Activated naive CD8-positive, alpha-beta T cell (primary cell): ENCODE measurements around the gene COL3A1.

ENCODE experiments used
- H3K27ac Mint-ChIP-seq: one replicate; pipeline ENCODE4 v1.8.0; 2021; ENCODE audit warnings: mixed read lengths
- H3K27me3 Mint-ChIP-seq: one replicate; pipeline ENCODE4 v1.8.0; 2021; ENCODE audit warnings: mixed read lengths
- H3K36me3 Mint-ChIP-seq: one replicate; pipeline ENCODE4 v1.8.0; 2021; ENCODE audit warnings: mixed read lengths
- H3K4me1 Mint-ChIP-seq: one replicate; pipeline ENCODE4 v1.8.0; 2021; ENCODE audit warnings: low read depth, mixed read lengths
- H3K4me3 Mint-ChIP-seq: one replicate; pipeline ENCODE4 v1.8.0; 2021; ENCODE audit warnings: mild to moderate bottlenecking, mixed read lengths
- H3K9me3 Mint-ChIP-seq: one replicate; pipeline ENCODE4 v1.8.0; 2021; ENCODE audit warnings: low read depth, mixed read lengths

COL3A1 gene

DNA sequence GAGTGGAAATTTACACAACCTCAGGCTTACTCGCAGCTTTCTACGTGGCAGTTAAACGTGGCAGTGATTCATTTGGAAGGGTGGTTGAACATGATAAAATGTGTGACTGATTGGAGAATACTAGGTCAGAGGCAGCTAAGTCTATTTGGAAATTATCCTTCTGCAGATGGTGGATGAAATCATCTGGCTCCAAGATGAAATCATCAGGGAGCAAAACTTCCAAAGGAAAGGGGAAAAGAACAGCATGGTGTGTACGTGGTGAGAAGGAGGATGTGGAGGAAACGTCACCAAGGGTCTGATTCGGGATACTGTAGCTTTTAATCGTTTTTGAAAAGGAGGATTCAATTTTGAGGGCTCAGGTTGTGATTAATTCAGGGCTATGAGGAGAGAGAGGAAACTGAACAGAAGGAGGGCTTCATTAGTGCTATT, 47.9 kb downstream of the COL3A1 start:
- Mint-ChIP-seq H3K36me3 (no peaks in the 10 kb centered on the region), H3K4me1 (no peaks in the 10 kb centered on the region), H3K27ac (no peak overlapping the region), H3K9me3 (no peaks in the 10 kb centered on the region), H3K4me3 (no peak overlapping the region), H3K27me3 (peaks cover 9% of the 10 kb centered on the region)

DNA sequence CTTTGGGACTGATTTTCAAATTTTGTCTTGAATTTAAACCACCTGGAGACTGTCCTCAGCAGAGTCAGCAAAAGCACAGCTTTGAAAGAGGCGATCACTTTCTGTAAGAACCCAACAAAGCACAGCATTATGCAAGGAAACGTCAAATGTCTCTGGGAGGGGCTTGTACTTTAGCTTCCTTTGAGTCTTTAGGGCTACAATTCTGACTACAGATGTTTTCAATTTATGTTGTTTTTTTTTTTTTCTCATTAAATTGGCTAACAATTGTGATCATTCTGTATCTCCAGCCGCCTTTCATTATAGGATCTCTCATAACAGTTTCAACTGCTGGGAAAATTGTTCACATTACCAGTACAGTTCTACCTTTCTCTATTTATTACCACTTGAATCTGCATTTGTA, 48.3 kb downstream of the COL3A1 start:
- H3K27me3 Mint-ChIP-seq = peaks cover 7% of the 10 kb centered on the region
- H3K4me1 Mint-ChIP-seq = no peaks in the 10 kb centered on the region
- H3K9me3 Mint-ChIP-seq = no peaks in the 10 kb centered on the region
- no peak overlapping the region for H3K27ac Mint-ChIP-seq
- H3K4me3 Mint-ChIP-seq = no peak overlapping the region
- no peaks in the 10 kb centered on the region for H3K36me3 Mint-ChIP-seq

DNA sequence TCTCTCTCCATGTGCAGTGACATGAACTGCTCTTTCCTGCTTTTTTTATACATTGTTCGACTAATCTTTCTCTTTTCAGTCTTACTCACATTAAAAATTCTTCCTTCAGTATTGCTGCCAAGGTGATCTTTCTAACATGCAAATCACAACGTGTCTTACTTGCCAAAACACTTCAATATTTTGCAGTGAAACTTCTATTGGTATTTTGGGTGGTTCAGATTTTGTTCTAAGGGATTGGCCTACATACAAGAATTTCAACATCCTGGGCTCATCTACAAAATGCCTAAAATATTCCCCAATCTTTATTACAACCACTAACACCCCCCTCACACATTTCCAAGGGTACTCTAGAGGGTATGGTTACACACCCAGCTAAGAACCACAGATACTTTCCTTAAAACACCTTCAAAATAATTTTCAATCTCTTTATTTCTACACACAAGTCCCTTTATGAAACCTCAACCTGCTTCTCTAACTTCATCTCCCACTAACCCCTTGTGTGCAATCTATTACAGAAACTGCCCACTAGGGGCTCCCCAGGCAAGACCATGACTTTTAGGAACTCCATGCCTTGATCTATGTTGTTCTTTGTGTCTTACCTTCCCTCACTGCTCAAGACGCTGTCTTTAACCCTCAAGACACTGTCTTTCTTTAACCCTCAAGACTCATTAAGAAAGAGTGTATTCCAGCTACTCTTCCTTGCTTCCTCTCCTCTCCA, 50.9 kb downstream of the COL3A1 start:
- Mint-ChIP-seq H3K27me3 (peaks cover 7% of the 10 kb centered on the region), H3K4me1 (no peaks in the 10 kb centered on the region), H3K27ac (no peak overlapping the region), H3K36me3 (no peaks in the 10 kb centered on the region), H3K9me3 (no peaks in the 10 kb centered on the region), H3K4me3 (no peak overlapping the region)

DNA sequence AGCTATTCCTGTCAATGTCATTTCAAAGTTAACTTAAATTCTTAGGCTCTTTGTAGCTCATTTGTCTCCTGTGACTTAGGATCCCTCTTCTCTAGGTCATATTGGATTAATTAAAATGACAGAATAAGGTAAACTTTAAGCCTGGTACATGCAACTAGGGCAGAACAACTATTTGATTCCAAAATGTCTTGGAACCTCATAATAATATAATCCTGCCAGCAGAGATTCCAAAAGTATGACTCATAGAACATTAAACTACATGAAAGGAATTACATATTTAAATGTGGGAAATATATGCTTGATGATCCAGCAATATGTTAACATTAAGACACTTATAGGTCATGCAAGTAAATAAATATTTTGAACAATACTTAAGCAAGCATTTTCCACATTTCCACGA, 63.3 kb downstream of the COL3A1 start:
- H3K4me3 Mint-ChIP-seq = no peak overlapping the region
- H3K36me3 Mint-ChIP-seq = peaks cover 8% of the 10 kb centered on the region
- no peak overlapping the region for H3K27ac Mint-ChIP-seq
- no peaks in the 10 kb centered on the region for H3K27me3 Mint-ChIP-seq
- no peaks in the 10 kb centered on the region for H3K9me3 Mint-ChIP-seq
- peaks cover 12% of the 10 kb centered on the region for H3K4me1 Mint-ChIP-seq

DNA sequence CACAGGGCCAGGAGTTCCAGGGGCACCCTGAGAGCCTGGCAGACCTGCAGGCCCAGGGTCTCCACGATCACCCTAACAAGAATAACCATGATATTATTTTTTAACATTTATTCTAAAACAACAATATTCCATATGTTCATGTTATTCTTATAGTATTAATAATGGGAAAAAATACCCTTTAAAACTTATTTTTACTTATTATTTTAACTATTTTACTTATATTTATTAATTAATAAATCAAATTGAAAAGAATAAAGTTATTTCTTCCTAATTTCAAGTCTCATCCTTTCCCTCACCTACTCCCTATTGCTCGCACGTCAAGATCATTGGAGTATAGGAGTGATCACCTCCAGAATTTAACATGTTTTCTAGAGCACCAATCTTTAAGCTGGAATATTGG, 71.7 kb downstream of the COL3A1 start:
- Mint-ChIP-seq H3K27me3 (no peaks in the 10 kb centered on the region), H3K9me3 (no peaks in the 10 kb centered on the region), H3K27ac (no peak overlapping the region), H3K36me3 (peaks cover 7% of the 10 kb centered on the region), H3K4me3 (no peak overlapping the region), H3K4me1 (no peaks in the 10 kb centered on the region)

DNA sequence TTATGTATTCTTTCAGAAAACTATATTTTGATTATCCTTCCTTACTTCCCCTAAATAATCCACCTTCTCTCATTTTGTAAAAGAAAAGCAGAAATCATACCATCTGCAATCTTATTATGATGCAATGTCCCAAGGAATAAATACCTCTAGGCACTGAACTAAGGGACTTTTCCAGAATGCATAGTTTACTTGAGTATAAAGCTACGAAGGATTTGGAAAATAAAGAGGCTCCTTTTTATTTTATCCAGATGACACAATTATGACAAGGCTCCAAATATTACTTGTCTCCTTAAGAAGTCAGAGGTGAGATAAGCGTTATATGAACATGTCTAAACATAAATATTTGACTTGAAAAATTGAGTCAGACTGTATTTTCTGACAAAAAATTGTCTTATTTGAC, 72.1 kb downstream of the COL3A1 start:
- no peaks in the 10 kb centered on the region for H3K4me1 Mint-ChIP-seq
- H3K4me3 Mint-ChIP-seq = no peak overlapping the region
- peaks cover 7% of the 10 kb centered on the region for H3K36me3 Mint-ChIP-seq
- H3K27me3 Mint-ChIP-seq = no peaks in the 10 kb centered on the region
- H3K27ac Mint-ChIP-seq = no peak overlapping the region
- H3K9me3 Mint-ChIP-seq = no peaks in the 10 kb centered on the region

DNA sequence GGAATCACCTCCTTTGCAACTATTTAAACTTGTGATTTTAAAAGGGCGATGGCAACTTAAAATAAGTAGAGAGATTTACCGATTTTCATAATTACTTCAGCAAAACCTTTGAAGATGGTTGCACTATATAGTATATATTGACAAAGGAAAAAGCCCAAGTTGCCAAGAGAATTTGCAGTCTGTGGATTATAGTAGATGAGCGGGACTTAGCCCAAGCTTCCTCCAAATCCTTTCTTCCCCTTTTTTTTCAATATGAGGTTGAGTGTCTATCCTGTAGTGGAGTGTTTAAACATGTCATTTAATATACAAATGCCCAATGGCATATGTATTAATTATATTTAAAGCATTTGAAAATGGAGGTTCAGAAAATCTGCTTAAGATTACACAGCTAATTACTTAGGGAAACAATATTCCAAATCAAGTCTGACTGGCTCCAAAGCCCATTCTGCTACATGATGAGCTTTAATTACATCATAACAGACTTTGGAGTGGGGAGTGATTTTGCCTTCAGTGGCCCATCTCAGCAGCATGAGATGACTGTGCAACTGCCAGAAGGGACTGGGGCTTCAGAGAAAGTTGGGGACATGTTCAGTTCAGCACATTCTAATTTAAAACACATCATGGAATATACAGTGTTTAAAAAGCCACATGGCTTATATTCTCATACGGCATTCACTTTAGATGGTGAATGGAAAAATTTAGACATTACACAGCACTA, 73.2 kb downstream of the COL3A1 start:
- Mint-ChIP-seq H3K9me3 (no peaks in the 10 kb centered on the region), H3K27me3 (no peaks in the 10 kb centered on the region), H3K27ac (no peak overlapping the region), H3K36me3 (peaks cover 5% of the 10 kb centered on the region), H3K4me3 (no peak overlapping the region), H3K4me1 (no peaks in the 10 kb centered on the region)

DNA sequence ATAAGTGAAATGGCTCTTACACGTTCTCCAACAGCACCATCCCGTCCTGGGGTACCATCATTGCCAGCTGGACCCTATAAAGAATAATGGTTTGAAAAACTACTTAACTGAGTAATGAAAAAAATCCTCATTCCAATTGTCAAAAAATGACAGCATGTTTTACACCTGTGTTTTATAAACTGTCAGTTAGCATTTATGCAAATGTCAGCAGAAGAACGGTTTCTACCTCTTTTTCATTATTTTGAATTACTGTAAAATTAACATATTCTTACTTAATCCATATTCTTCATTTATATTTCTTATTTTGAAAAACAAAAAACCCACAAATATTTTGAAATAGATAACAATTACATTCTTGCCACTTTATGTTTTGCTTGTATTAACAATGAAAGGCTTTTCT, 74.0 kb downstream of the COL3A1 start:
- Mint-ChIP-seq H3K36me3 (peaks cover 5% of the 10 kb centered on the region), H3K4me3 (no peak overlapping the region), H3K9me3 (no peaks in the 10 kb centered on the region), H3K27ac (no peak overlapping the region), H3K4me1 (no peaks in the 10 kb centered on the region), H3K27me3 (no peaks in the 10 kb centered on the region)

DNA sequence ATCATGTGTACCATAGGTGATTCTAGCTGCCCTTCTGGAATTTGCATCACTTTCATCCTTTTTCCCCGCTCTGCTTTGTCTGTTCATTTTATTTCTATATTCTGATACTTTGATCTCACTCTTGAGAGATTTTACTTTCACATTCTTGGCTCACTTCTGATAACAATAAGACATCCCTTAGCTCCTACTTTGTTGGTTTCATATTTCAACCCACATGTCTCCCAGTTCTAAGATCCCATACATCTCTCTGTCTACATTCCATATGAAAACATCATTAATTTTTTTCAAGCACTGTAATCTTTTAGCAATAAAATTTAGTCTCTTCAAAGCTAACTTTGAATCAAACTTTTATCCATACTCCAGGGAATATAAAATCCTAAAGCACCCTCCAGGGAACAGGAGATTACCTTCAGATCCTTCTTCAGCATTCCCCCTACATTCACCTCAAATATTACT, 75.6 kb downstream of the COL3A1 start:
- Mint-ChIP-seq H3K36me3 (peaks cover 3% of the 10 kb centered on the region), H3K27ac (no peak overlapping the region), H3K4me3 (no peak overlapping the region), H3K27me3 (no peaks in the 10 kb centered on the region), H3K4me1 (no peaks in the 10 kb centered on the region), H3K9me3 (no peaks in the 10 kb centered on the region)

DNA sequence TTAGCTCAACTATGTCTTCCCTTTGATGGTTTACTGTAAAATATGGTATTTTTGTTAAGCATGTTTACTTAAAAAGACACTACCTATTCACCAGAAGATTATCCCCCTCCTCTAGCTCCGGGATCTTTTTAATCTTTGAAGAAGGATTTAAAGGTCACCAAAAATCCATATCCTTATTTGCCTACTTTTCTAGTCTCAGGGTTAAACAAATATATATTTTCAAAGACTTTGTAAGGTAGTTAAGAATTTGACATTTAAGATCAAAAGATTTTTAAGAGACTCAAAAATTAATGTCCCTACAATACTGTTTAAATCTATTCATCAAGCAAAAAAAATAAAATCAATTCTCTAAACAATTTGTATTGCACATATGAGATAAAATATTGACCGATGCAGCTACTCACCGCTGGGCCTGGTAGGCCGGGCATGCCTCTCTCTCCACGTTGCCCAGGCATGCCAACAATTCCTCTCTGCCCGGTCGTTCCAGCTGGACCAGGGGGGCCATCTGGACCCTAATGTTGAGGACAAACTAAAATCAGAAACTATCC, 76.1 kb downstream of the COL3A1 start:
- H3K4me1 Mint-ChIP-seq = no peaks in the 10 kb centered on the region
- no peak overlapping the region for H3K4me3 Mint-ChIP-seq
- H3K9me3 Mint-ChIP-seq = no peaks in the 10 kb centered on the region
- peaks cover 3% of the 10 kb centered on the region for H3K36me3 Mint-ChIP-seq
- H3K27ac Mint-ChIP-seq = no peak overlapping the region
- no peaks in the 10 kb centered on the region for H3K27me3 Mint-ChIP-seq

DNA sequence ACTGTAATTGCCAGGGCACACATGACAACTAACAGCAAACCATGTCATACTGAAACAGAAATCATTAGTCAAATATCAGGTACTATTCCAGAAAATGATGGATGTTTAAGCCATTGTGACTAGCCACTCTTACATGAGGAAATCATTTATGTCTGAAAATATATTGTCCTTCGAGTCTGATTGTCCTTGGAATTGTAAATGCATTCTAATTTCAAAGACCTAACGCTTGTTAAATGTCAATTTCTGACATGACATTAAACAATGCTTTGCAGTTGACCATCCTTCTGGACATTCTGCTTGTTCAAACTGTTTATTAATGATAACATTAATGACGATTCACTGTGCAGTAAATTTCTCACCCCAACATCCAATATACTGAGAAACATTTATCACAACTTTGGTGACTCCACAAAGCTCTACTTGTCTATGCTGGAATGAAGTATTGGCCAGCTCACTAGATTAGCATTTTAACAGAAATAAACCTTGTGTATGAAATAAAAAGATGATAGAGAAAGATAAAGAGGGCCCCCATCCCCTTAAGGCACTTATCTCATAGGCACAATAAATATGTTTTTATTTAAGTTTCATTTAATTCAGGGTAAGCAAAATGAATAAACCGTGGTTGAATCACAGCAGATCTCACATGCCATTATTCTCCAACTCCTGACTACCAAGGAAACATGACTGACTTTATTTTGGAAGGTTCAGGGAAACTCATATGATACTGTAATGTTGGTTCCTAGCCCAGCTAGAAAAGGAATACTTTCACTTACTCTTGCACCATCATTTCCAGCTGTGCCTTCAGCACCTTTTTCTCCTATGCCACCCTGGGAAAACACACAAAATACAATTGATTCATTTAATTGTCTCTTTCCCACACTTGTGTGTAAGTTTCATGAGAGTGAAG, 82.3 kb downstream of the COL3A1 start:
- Mint-ChIP-seq H3K27me3 (no peaks in the 10 kb centered on the region), H3K27ac (no peak overlapping the region), H3K9me3 (no peaks in the 10 kb centered on the region), H3K36me3 (peaks cover 3% of the 10 kb centered on the region), H3K4me3 (no peak overlapping the region), H3K4me1 (no peaks in the 10 kb centered on the region)

DNA sequence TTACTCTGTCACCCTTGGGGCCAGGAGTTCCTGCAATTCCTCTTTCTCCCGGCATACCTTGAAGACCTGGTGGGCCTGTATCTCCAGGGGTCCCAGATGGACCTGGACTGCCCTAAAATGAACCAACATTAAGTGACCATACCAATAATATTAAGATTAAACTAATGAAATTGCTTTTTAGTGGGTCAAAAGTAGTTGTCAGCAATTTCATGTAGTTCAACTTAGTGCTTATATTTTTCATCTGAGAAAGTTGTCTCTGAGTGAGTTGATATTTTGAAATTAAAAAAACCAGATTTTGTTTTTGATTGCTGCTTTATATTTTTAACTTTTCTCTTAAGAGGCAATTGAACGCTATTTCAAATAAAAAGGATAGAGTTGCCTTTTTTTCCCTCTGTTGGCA, 83.1 kb downstream of the COL3A1 start:
- no peaks in the 10 kb centered on the region for H3K9me3 Mint-ChIP-seq
- peaks cover 3% of the 10 kb centered on the region for H3K36me3 Mint-ChIP-seq
- H3K4me3 Mint-ChIP-seq = no peak overlapping the region
- H3K27ac Mint-ChIP-seq = no peak overlapping the region
- H3K4me1 Mint-ChIP-seq = no peaks in the 10 kb centered on the region
- H3K27me3 Mint-ChIP-seq = no peaks in the 10 kb centered on the region

DNA sequence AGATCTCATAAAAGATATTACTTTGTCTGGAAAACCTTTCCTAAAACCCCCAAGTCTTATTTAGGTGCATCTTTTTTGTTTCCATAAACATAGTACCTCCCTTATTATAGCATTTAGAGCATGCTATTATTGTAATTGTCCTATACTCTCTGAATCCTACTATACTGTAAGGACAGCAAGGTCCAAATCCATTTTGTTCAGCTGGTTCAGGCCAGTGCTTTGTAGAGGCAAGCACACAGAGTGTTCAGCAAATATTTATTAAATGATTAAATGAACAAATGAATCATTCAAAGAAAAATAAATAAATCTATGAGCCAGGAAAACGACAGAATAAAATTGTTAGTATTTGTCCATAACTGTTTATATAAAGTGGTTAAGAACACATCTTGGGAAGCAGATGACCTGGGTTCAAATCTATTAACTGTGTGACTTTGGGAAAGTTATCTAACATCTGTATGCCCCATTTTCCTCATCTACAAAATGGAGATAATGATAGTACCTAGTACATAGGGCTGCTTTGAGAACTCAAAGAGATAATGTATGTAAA, 86.0 kb downstream of the COL3A1 start:
- no peaks in the 10 kb centered on the region for H3K9me3 Mint-ChIP-seq
- H3K36me3 Mint-ChIP-seq = peaks cover 5% of the 10 kb centered on the region
- no peak overlapping the region for H3K27ac Mint-ChIP-seq
- no peaks in the 10 kb centered on the region for H3K27me3 Mint-ChIP-seq
- H3K4me1 Mint-ChIP-seq = no peaks in the 10 kb centered on the region
- no peak overlapping the region for H3K4me3 Mint-ChIP-seq
